ENCODE measurements around the gene DENND1A.

GRCh38 chr9:123678878-123679329, 251.0 kb downstream of the DENND1A start:
- TF ChIP-seq CTCF (IDR thresholded peaks at IDR 0.05) = no peak
- no peak for TF ChIP-seq POLR2A (IDR thresholded peaks at IDR 0.05)
- TF ChIP-seq POLR2AphosphoS5 (IDR thresholded peaks at IDR 0.05) = no peak
